ENCODE data around the gene SFXN1. TPM values are rescaled to one million over a fixed set of nuclear protein-coding genes. Genes with fewer than 3 reads are reported as not detected.
A peak's percentile ranks its signal among the peaks of the same experiment; 100 is the strongest.

The SFXN1 gene
- total and polyA plus RNA-seq, 8 donors: 29.2 to 47.2 (median 38.9) TPM

- Histone ChIP-seq H3K4me1 (no peaks in the 10 kb centered on the region), H3K27me3 (no peaks in the 10 kb centered on the region), H3K36me3 (no peaks in the 10 kb centered on the region), H3K4me3 (no peak overlapping the region), H3K9me3 (no peaks in the 10 kb centered on the region), H3K27ac (no peak overlapping the region)
- DNase-seq (peak in 1 of 4 donors; percentile 46), ATAC-seq (peak; percentile 91)
- intact Hi-C loops (cut with DNase I): no loop called here
- TF ChIP-seq, protein P1, sequence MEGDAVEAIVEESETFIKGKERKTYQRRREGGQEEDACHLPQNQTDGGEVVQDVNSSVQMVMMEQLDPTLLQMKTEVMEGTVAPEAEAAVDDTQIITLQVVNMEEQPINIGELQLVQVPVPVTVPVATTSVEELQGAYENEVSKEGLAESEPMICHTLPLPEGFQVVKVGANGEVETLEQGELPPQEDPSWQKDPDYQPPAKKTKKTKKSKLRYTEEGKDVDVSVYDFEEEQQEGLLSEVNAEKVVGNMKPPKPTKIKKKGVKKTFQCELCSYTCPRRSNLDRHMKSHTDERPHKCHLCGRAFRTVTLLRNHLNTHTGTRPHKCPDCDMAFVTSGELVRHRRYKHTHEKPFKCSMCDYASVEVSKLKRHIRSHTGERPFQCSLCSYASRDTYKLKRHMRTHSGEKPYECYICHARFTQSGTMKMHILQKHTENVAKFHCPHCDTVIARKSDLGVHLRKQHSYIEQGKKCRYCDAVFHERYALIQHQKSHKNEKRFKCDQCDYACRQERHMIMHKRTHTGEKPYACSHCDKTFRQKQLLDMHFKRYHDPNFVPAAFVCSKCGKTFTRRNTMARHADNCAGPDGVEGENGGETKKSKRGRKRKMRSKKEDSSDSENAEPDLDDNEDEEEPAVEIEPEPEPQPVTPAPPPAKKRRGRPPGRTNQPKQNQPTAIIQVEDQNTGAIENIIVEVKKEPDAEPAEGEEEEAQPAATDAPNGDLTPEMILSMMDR (IDR thresholded peaks at IDR 0.05): peak; percentile 52 to 61
These were observed 14.1 kb upstream of the SFXN1 start for GRCh38 chr5:175464074-175464941.

- intact Hi-C loops (cut with DNase I): no loop called here
- ATAC-seq (no peak), DNase-seq (no peak)
- Histone ChIP-seq H3K36me3 (no peaks in the 10 kb centered on the region), H3K27ac (no peak overlapping the region), H3K4me1 (no peaks in the 10 kb centered on the region), H3K9me3 (no peaks in the 10 kb centered on the region), H3K27me3 (no peaks in the 10 kb centered on the region), H3K4me3 (no peak overlapping the region)
- TF ChIP-seq, protein P1 (IDR thresholded peaks at IDR 0.05): no peak
These were observed 13.5 kb upstream of the SFXN1 start for GRCh38 chr5:175464942-175465233.

DNA sequence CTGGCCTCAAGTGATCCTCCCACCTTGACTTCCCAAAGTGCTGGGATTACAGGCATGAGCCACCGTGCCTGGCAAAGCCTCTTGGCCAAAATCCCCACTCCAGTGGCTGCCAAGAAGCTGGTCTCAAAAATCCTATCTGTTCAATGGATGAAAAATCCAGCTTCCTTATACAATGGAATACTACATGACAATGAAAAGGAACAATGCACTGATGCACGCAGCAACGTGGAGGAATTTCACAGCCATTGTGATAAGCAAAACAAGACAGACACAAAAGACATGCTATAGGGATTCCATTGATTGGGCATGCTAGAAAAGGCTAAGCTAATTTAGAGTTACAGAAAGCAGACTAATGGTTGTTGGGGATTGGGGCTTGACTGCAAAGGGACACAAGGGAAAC lies 13.1 kb upstream of the SFXN1 start:
- no peak overlapping the region for H3K27ac ChIP-seq
- H3K36me3 ChIP-seq: no peaks in the 10 kb centered on the region
- intact Hi-C loops (cut with DNase I): no loop called here
- no peaks in the 10 kb centered on the region for H3K27me3 ChIP-seq
- ATAC-seq: no peak
- H3K9me3 ChIP-seq: no peaks in the 10 kb centered on the region
- no peaks in the 10 kb centered on the region for H3K4me1 ChIP-seq
- TF ChIP-seq, protein P1 (IDR thresholded peaks at IDR 0.05): no peak
- DNase-seq: no peak
- H3K4me3 ChIP-seq: no peak overlapping the region

DNA sequence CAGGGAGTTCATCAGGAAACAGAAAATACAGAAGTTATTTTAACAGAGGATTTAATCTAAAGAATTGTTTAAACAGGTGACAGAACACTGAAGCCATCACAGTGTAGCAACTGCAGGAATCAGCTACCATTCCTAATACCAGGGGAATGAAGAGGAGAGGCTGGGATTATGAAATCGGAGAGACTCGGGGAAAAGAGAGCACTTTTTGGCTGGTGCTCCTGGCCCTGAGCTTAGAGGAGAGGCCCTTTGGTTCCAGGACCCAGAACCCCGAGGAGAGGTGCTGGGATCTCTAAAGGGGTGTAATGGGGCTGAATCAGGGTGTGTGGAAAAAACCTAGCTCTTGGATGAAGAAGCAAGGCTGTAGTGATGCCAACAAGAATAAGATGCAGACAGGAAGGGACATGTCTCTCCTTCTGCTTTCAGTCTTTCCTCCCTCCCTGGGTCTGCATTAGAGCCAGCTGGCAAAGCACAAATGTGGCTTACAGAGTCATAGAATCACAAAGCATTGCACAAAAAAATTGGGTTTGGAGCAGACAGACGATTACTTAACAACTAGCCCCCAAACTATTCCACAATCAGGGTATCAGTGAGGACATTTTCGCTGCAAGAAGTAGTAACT lies 11.6 kb upstream of the SFXN1 start:
- TF ChIP-seq, protein P1 (IDR thresholded peaks at IDR 0.05): no peak
- H3K27me3 ChIP-seq: no peaks in the 10 kb centered on the region
- DNase-seq: peak in 2 of 4 donors; percentile 63 to 79
- no peaks in the 10 kb centered on the region for H3K9me3 ChIP-seq
- no peaks in the 10 kb centered on the region for H3K4me1 ChIP-seq
- intact Hi-C loops (cut with DNase I): no loop called here
- H3K4me3 ChIP-seq: no peak overlapping the region
- H3K36me3 ChIP-seq: no peaks in the 10 kb centered on the region
- ATAC-seq: peak; percentile 50
- H3K27ac ChIP-seq: no peak overlapping the region

DNA sequence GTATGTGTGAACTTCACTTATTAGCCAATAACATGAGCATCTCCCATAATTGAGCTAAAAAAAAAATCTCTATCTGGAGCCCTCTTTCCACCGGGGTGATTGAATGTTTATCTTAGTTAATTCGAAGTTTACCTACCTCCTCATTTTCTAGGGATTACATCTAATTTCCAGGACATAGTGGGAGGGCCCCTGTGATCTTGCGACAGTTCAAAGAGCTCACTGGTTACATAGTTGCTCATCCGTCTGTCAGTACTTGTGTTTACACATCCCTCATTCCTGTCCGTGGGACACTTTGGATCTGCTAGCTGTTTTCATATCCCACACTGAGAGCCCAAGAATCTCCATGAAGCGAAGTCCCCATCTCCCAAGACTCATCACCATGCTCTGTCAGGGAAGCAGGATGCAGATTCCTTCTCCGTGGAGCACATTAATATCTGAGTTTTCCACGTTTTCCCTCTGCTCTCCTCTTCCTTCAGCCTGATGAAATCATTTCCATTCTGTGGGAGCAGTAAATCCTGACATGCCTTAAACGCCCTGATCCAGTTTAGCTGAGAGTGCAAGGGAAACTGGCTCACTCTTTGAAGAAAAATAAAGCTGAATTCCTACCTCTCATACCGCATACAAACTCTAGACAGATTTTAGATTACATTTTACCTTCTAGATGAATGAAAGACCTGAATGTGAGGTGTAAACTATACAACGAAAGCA lies 10.2 kb upstream of the SFXN1 start:
- Histone ChIP-seq H3K27me3 (peaks cover 0 to 3% of the 10 kb centered on the region in 2 donors), H3K36me3 (no peaks in the 10 kb centered on the region), H3K4me1 (no peaks in the 10 kb centered on the region), H3K4me3 (no peak overlapping the region), H3K27ac (no peak overlapping the region), H3K9me3 (no peaks in the 10 kb centered on the region)
- TF ChIP-seq, protein P1 (IDR thresholded peaks at IDR 0.05): no peak
- DNase-seq (no peak), ATAC-seq (no peak)
- intact Hi-C loops (cut with DNase I): no loop called here
